ENCODE results near the gene SLC10A6.

DNA sequence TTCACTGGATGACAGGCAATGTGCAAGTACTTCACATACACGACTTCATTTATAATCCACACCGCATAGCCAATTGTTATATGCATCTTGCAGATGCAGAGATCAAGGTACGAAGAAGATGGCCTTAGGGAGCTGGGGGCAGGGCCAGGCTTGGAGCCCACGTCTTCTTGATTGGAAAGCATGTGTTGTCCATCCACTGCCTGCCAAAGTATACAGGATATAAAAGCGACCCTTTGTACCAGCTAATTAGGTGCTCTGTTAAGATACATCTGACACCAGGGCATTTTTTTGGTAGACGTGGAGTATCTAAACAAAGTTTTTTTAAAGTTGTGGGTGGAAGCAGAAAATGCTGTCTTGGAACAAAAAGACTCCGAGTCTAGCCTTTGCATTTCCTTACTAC, 41.6 kb upstream of the SLC10A6 start:
- TF ChIP-seq, protein P1, sequence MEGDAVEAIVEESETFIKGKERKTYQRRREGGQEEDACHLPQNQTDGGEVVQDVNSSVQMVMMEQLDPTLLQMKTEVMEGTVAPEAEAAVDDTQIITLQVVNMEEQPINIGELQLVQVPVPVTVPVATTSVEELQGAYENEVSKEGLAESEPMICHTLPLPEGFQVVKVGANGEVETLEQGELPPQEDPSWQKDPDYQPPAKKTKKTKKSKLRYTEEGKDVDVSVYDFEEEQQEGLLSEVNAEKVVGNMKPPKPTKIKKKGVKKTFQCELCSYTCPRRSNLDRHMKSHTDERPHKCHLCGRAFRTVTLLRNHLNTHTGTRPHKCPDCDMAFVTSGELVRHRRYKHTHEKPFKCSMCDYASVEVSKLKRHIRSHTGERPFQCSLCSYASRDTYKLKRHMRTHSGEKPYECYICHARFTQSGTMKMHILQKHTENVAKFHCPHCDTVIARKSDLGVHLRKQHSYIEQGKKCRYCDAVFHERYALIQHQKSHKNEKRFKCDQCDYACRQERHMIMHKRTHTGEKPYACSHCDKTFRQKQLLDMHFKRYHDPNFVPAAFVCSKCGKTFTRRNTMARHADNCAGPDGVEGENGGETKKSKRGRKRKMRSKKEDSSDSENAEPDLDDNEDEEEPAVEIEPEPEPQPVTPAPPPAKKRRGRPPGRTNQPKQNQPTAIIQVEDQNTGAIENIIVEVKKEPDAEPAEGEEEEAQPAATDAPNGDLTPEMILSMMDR (IDR thresholded peaks at IDR 0.05; ENCODE audit: low read depth, low read length), result no peak
- no peak for TF ChIP-seq MYC (IDR thresholded peaks at IDR 0.05; ENCODE audit: low read depth, low read length)
